GM12892 (cell line): ENCODE measurements around the gene NINL.

Experiments used
- POLR2A ChIP-seq: IDR thresholded peaks from 2 replicates; pipeline ENCODE4 v1.6.1; 2011; ENCODE audit warnings: low read depth, low read length, control low read depth
- POLR2AphosphoS5 ChIP-seq: IDR thresholded peaks from 2 replicates; pipeline ENCODE4 v1.6.1; 2011; ENCODE audit warnings: low read depth, low read length, control low read depth

DNA sequence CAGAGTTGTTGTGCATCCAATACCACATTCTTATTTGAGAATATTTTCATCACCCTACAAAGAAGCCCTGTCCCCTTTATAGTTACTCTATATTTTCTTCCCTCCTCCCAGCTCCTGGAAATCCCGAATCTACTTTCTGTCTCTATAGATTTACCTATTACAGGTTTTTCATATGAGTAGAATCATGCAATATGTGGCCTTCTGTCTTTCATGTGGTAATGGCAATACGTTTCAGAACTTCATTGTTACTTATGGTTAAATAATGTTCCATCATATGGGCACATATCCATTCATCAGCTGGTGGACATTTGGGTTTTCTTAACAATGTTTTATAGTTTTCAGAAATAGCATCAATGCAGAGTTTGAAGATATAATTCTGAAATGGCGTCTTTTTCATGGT, 160.8 kb downstream of the NINL start:
- TF ChIP-seq POLR2AphosphoS5 (no peak), POLR2A (no peak)
